Lower lobe of right lung (tissue), 2 donors: Measurements from ENCODE around the gene PRODH2. TPM values are rescaled to one million over a fixed set of nuclear protein-coding genes. Genes with fewer than 3 reads are reported as not detected.

Experiments used
- ATAC-seq, 2 donors: fragments of 200-7000 bp; cut with Tn5 transposase; one replicate each; pipeline ENCODE4 v1.9.1; 2020 to 2022; ENCODE audit warnings: mild to moderate bottlenecking in 2 of 2, moderate library complexity in 2 of 2
- DNase-seq: peaks from one replicate; pipeline ENCODE4 v3.0.0-alpha.2; 2020
- H3K27ac ChIP-seq: fragments of 200-600 bp; one replicate; pipeline ENCODE4 v1.8.0; 2022
- H3K27me3 ChIP-seq: fragments of 200-600 bp; one replicate; pipeline ENCODE4 v1.8.0; 2022; ENCODE audit warnings: low read depth
- H3K36me3 ChIP-seq: fragments of 200-600 bp; one replicate; pipeline ENCODE4 v1.8.0; 2022; ENCODE audit warnings: mild to moderate bottlenecking
- H3K4me1 ChIP-seq: fragments of 200-600 bp; one replicate; pipeline ENCODE4 v1.8.0; 2022
- H3K4me3 ChIP-seq: fragments of 200-600 bp; one replicate; pipeline ENCODE4 v1.8.0; 2022; ENCODE audit warnings: mild to moderate bottlenecking
- H3K9me3 ChIP-seq: fragments of 200-600 bp; one replicate; pipeline ENCODE4 v1.8.0; 2022
- intact Hi-C: fragments of 100-400 bp; cut with DNase I; formaldehyde crosslinking; loops from one replicate; pipeline ENCODE4 v1.11.0; 2022
- total RNA-seq: library from RNA; stranded (reverse); fragmentation: NEBNext Ultra II Directional; extraction: Animal tissue kit (Norgen Biotek cat#: 25700); gene quantifications from one replicate; pipeline ENCODE4 v1.2.1, GENCODE V29; 2021
- TF ChIP-seq, protein P1 (sequence below): fragments of 200-600 bp; IDR thresholded peaks from one replicate; pipeline ENCODE4 v1.8.0; 2022; ENCODE audit warnings: antibody characterized with exemption, mild to moderate bottlenecking
- donor health status: DM: no; HTN: yes; CAD: no; lungs with severe emphysema.

Gene PRODH2
- total RNA-seq, 1 donor from 2014 or later: not detected

GRCh38 chr19:35783469-35784434 lies 28.9 kb downstream of the PRODH2 start:
- TF ChIP-seq, protein P1, sequence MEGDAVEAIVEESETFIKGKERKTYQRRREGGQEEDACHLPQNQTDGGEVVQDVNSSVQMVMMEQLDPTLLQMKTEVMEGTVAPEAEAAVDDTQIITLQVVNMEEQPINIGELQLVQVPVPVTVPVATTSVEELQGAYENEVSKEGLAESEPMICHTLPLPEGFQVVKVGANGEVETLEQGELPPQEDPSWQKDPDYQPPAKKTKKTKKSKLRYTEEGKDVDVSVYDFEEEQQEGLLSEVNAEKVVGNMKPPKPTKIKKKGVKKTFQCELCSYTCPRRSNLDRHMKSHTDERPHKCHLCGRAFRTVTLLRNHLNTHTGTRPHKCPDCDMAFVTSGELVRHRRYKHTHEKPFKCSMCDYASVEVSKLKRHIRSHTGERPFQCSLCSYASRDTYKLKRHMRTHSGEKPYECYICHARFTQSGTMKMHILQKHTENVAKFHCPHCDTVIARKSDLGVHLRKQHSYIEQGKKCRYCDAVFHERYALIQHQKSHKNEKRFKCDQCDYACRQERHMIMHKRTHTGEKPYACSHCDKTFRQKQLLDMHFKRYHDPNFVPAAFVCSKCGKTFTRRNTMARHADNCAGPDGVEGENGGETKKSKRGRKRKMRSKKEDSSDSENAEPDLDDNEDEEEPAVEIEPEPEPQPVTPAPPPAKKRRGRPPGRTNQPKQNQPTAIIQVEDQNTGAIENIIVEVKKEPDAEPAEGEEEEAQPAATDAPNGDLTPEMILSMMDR: no peak
- peaks cover 13% of the 10 kb centered on the region for H3K36me3 ChIP-seq
- intact Hi-C loops: no loop called here
- no peak for ATAC-seq
- no peaks in the 10 kb centered on the region for H3K4me1 ChIP-seq
- no peaks in the 10 kb centered on the region for H3K27me3 ChIP-seq
- H3K9me3 ChIP-seq: no peaks in the 10 kb centered on the region
- DNase-seq: no peak
- H3K4me3 ChIP-seq: no peak overlapping the region
- H3K27ac ChIP-seq: no peak overlapping the region

DNA sequence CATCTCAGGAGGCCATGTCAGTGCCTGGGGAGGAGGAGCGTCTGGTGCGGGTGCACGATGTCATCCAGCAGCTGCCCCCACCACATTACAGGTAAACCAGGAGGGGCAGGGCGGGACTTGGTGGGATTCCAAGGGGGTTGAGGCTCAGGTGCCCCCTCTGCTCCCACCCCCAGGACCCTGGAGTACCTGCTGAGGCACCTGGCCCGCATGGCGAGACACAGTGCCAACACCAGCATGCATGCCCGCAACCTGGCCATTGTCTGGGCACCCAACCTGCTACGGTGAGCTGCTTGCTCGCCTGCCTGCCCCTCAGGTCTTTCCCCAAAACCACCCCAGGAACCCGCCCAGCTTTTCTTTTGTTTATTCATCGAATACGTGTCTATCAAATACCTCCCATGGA lies 30.1 kb downstream of the PRODH2 start:
- intact Hi-C loops: no loop called here
- no peaks in the 10 kb centered on the region for H3K27me3 ChIP-seq
- DNase-seq: no peak
- ATAC-seq: no peak
- TF ChIP-seq, protein P1: no peak
- no peak overlapping the region for H3K27ac ChIP-seq
- peaks cover 13% of the 10 kb centered on the region for H3K36me3 ChIP-seq
- no peak overlapping the region for H3K4me3 ChIP-seq
- no peaks in the 10 kb centered on the region for H3K9me3 ChIP-seq
- H3K4me1 ChIP-seq: no peaks in the 10 kb centered on the region

GRCh38 chr19:35781650-35782049 lies 31.0 kb downstream of the PRODH2 start:
- no peak for DNase-seq
- intact Hi-C loops: no loop called here

DNA sequence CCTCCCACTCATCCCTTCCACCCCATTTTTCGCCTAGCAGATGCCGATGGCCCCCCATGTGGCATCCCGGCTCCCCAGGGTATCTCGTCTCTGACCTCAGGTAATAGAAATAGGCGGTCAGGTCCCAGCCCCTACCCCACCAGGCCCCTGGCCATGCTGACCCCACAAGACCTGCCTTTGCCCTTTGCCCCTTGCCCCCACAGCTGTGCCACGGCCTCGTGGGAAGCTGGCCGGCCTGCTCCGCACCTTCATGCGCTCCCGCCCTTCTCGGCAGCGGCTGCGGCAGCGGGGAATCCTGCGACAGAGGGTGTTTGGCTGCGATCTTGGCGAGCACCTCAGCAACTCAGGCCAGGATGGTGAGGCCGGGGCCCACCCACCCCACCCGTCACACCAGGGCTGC lies 31.9 kb downstream of the PRODH2 start:
- Histone ChIP-seq H3K4me3 (no peak overlapping the region), H3K9me3 (no peaks in the 10 kb centered on the region), H3K27ac (no peak overlapping the region), H3K27me3 (no peaks in the 10 kb centered on the region), H3K36me3 (peaks cover 13% of the 10 kb centered on the region), H3K4me1 (peaks cover 10% of the 10 kb centered on the region)
- ATAC-seq: no peak
- no peak for DNase-seq
- TF ChIP-seq, protein P1: no peak
- intact Hi-C loops: no loop called here

More at GRCh38 chr19:35781650-35782049, 31.0 kb downstream of the PRODH2 start:
- Histone ChIP-seq H3K36me3 (peaks cover 13% of the 10 kb centered on the region), H3K9me3 (no peaks in the 10 kb centered on the region), H3K4me3 (no peak overlapping the region), H3K27ac (no peak overlapping the region), H3K27me3 (no peaks in the 10 kb centered on the region), H3K4me1 (peaks cover under 1% of the 10 kb centered on the region)
- TF ChIP-seq, protein P1: no peak
- ATAC-seq: no peak

GRCh38 chr19:35780058-35780457 lies 32.6 kb downstream of the PRODH2 start:
- no peaks in the 10 kb centered on the region for H3K9me3 ChIP-seq
- no peak for DNase-seq
- H3K36me3 ChIP-seq: peaks cover 13% of the 10 kb centered on the region
- no peak overlapping the region for H3K4me3 ChIP-seq
- H3K27me3 ChIP-seq: no peaks in the 10 kb centered on the region
- no peak overlapping the region for H3K27ac ChIP-seq
- no peak for ATAC-seq
- intact Hi-C loops: no loop called here
- TF ChIP-seq, protein P1: no peak
- H3K4me1 ChIP-seq: peaks cover 11% of the 10 kb centered on the region
